SU-DHL-6 (cell line): ENCODE measurements around the gene MYT1.
A peak's percentile ranks its signal among the peaks of the same experiment; 100 is the strongest.

ENCODE experiments used
- H2AFZ ChIP-seq: fragments of 200-600 bp; sonication (generic); 2 replicates; pipeline ENCODE4 v1.6.1; 2014; ENCODE audit warnings: low read depth, mild to moderate bottlenecking, moderate library complexity, mixed read lengths, antibody characterized with exemption, low read length; ENCODE audit not compliant: severe bottlenecking
- H3F3A ChIP-seq: fragments of 200-600 bp; shearing (Covaris generic); 2 replicates; pipeline ENCODE4 v1.6.0; 2016; ENCODE audit warnings: antibody characterized with exemption, mild to moderate bottlenecking; ENCODE audit not compliant: insufficient read depth
- H3K27ac ChIP-seq: fragments of 200-600 bp; sonication (generic); 2 replicates; pipeline ENCODE4 v1.5.1; 2016; ENCODE audit warnings: low read depth, mild to moderate bottlenecking, low read length, moderate library complexity, mixed read lengths
- H3K27me3 ChIP-seq: fragments of 200-600 bp; sonication (generic), shearing (Covaris generic); 2 replicates; pipeline ENCODE4 v1.6.0; 2014; ENCODE audit warnings: mild to moderate bottlenecking, low read length
- H3K36me3 ChIP-seq: fragments of 200-600 bp; sonication (generic); 2 replicates; pipeline ENCODE4 v1.6.1; 2014; ENCODE audit warnings: mild to moderate bottlenecking, low read length, mixed read lengths
- H3K4me2 ChIP-seq: fragments of 300-600, 200-600 bp; shearing (Covaris generic), sonication (generic); 2 replicates; pipeline ENCODE4 v1.6.0; 2014; ENCODE audit warnings: low read length, low read depth, mild to moderate bottlenecking; ENCODE audit not compliant: poor library complexity, severe bottlenecking
- H3K4me3 ChIP-seq: fragments of 200-600 bp; sonication (generic); 2 replicates; pipeline ENCODE4 v1.5.1; 2014; ENCODE audit warnings: antibody characterized with exemption, low read length, mild to moderate bottlenecking, mixed read lengths; ENCODE audit not compliant: insufficient read depth, poor library complexity, severe bottlenecking
- H3K79me2 ChIP-seq: fragments of 200-600 bp; sonication (generic); 2 replicates; pipeline ENCODE4 v1.6.1; 2014; ENCODE audit warnings: mild to moderate bottlenecking, low read length, moderate library complexity; ENCODE audit not compliant: insufficient read depth
- H3K9ac ChIP-seq: fragments of 200-600 bp; sonication (generic); 2 replicates; pipeline ENCODE4 v1.7.0; 2014; ENCODE audit warnings: mild to moderate bottlenecking, low read length
- H3K9me2 ChIP-seq: fragments of 200-600 bp; sonication (generic); replicated peaks from 2 replicates; pipeline ENCODE4 v1.6.1; 2014; ENCODE audit warnings: low read length; ENCODE audit not compliant: insufficient read depth
- H3K9me3 ChIP-seq: fragments of 200-600 bp; sonication (generic); 2 replicates; pipeline ENCODE4 v1.6.1; 2014; ENCODE audit warnings: low read length, mixed read lengths; ENCODE audit not compliant: insufficient read depth
- H4K20me1 ChIP-seq: fragments of 200-600 bp; sonication (generic); 2 replicates; pipeline ENCODE4 v1.6.1; 2014; ENCODE audit warnings: low read depth, mild to moderate bottlenecking, antibody characterized with exemption, low read length, moderate library complexity, mixed read lengths
- EZH2phosphoT487 ChIP-seq: fragments of 200-600 bp; sonication (generic), shearing (Covaris generic); conservative IDR thresholded peaks from 2 replicates; pipeline ENCODE4 v1.6.1; 2018; ENCODE audit warnings: mild to moderate bottlenecking, antibody characterized with exemption, low read length, moderate library complexity, mixed read lengths
- TF ChIP-seq, protein P1 (sequence below): fragments of 200-600 bp; sonication (generic); IDR thresholded peaks from one replicate; pipeline ENCODE4 v1.5.1; 2017; ENCODE audit warnings: antibody characterized with exemption, mild to moderate bottlenecking, low read length, moderate library complexity; ENCODE audit not compliant: insufficient read depth, poor library complexity, severe bottlenecking

MYT1 gene

DNA sequence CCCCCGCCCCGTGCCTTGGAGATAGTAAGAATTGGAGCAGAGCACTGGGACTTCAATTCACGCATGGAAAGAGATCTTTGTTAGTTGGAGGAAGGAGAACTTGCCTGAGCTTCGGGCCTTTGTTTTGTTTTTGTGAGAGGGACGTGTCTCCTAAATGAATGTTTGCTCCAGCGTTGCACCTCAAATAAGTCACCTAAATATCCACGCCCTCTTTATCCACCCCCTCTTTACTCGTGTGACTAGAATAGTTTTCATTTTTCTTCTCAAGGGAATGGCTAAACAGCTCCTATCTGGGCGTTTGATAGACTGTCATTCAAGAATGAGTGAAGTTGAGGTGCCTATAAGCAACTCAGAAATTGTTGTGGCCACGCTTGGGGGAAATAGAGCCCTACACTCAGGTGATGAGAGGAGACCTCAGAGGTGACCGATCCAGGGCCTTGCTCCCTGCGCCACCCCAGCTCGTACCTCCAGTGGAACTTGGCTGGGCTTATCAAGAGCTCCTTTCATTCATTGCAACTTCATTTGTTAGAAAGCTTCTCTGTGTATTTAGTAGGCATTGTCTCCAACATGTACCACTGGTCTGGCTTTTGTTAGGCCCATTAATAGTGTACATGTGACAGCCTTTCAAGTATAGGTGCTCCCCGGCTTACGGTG, 92.2 kb downstream of the MYT1 start:
- Histone ChIP-seq H3K9ac (peak overlapping the region; percentile 85), H3K9me2 (no peaks in the 10 kb centered on the region), H4K20me1 (no peaks in the 10 kb centered on the region), H3K4me2 (peak overlapping the region; percentile 99), H3K4me3 (peak overlapping the region; percentile 99), H3K27ac (no peak overlapping the region), H2AFZ (peak overlapping the region; percentile 95), H3K36me3 (no peaks in the 10 kb centered on the region), H3F3A (0 out of 2 replicates have a peak, but pooled peaks cover 5% of the 10 kb centered on the region), H3K79me2 (peaks cover 8% of the 10 kb centered on the region), H3K9me3 (no peaks in the 10 kb centered on the region), H3K27me3 (no peaks in the 10 kb centered on the region)
- TF ChIP-seq EZH2phosphoT487: no peak
- TF ChIP-seq, protein P1, sequence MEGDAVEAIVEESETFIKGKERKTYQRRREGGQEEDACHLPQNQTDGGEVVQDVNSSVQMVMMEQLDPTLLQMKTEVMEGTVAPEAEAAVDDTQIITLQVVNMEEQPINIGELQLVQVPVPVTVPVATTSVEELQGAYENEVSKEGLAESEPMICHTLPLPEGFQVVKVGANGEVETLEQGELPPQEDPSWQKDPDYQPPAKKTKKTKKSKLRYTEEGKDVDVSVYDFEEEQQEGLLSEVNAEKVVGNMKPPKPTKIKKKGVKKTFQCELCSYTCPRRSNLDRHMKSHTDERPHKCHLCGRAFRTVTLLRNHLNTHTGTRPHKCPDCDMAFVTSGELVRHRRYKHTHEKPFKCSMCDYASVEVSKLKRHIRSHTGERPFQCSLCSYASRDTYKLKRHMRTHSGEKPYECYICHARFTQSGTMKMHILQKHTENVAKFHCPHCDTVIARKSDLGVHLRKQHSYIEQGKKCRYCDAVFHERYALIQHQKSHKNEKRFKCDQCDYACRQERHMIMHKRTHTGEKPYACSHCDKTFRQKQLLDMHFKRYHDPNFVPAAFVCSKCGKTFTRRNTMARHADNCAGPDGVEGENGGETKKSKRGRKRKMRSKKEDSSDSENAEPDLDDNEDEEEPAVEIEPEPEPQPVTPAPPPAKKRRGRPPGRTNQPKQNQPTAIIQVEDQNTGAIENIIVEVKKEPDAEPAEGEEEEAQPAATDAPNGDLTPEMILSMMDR: no peak

DNA sequence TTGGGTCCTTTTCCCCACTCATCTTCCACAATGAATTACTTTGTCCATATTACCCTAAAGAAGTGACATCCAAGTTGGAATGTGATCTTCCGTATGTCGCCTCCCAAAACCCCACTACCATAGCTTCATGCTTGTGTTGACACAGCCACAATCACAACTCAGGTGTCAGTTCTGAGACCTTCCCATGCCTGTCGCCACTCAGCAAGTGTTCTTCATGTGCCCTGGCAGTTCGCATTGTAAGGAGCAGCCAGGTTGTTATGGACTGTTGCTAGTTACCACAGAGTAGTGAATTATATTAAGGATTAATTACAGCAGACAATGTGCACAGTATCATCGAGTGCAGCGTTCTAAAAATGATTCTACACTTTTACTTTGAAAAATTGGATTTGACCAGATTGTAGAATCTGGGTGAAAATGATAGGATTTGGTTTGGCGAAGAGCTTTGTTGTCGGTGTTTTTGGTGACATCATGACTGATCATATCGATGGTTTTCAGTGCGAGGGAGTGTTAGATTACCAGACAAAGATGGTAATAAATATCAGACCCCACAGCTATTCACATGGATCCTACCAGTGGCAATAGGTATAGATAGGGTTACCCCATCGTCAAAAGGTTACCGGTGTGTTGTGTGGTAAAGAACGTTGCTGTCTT, 93.0 kb downstream of the MYT1 start:
- Histone ChIP-seq H3K79me2 (peaks cover 8% of the 10 kb centered on the region), H4K20me1 (no peaks in the 10 kb centered on the region), H3K27me3 (no peaks in the 10 kb centered on the region), H3K9ac (no peak overlapping the region), H3K9me2 (no peaks in the 10 kb centered on the region), H3K4me3 (no peak overlapping the region), H3K4me2 (peak overlapping the region; percentile 99), H3F3A (0 out of 2 replicates have a peak, but pooled peaks cover 5% of the 10 kb centered on the region), H3K36me3 (no peaks in the 10 kb centered on the region), H2AFZ (no peak overlapping the region), H3K9me3 (no peaks in the 10 kb centered on the region), H3K27ac (no peak overlapping the region)
- TF ChIP-seq, protein P1: no peak
- no peak for TF ChIP-seq EZH2phosphoT487

DNA sequence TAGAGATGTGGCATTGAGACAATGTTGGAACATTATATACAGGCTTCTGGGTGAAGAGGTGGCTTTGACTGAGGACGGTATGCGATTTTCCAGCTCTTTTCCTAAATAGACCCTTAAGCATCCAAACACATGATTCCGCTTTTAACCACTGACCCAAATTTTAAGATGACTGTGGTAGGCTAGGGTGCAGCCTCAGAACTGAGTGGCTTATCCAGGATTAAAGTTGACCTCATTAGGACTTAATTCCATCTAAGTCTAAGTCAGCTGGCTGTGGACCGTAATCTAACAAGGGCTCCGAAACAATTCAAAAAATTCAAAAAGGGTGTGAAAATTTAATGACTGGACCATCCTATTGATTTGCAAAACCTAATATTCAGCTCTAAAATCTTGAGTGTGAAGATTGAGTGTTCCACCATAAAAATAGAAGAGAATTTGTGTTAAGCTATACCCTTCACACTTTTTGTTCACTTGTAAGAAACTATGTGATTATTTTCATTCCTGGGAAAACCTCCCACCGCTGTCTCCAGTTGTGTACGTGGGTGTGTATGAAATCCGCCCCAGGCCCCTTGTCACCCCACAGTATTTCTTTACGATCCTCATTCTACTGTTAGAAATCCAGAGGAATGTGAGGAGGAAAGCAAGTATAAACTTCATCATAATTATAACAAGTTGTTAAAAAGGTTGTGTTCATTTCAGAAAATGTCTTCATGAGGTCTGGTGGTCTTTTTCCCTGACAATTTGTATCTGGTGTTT, 94.0 kb downstream of the MYT1 start:
- Histone ChIP-seq H3K27ac (no peak overlapping the region), H3K79me2 (peaks cover 8% of the 10 kb centered on the region), H2AFZ (no peak overlapping the region), H3K36me3 (no peaks in the 10 kb centered on the region), H3K4me3 (no peak overlapping the region), H3K9ac (no peak overlapping the region), H3K9me2 (no peaks in the 10 kb centered on the region), H4K20me1 (no peaks in the 10 kb centered on the region), H3K9me3 (no peaks in the 10 kb centered on the region), H3F3A (0 out of 2 replicates have a peak, but pooled peaks cover 5% of the 10 kb centered on the region), H3K27me3 (no peaks in the 10 kb centered on the region), H3K4me2 (no peak overlapping the region)
- no peak for TF ChIP-seq EZH2phosphoT487
- TF ChIP-seq, protein P1: no peak
